Kidney epithelial cell (primary cell): ENCODE measurements around the gene ANTXR2. TPM values are rescaled to one million over a fixed set of nuclear protein-coding genes. Genes with fewer than 3 reads are reported as not detected.

Experiments used
- DNase-seq: peaks from one replicate; pipeline ENCODE4 v3.0.0-alpha.2; 2010; ENCODE audit warnings: low read depth
- H3K27me3 ChIP-seq: 2 replicates; pipeline ENCODE4 v1.6.0; 2011; ENCODE audit warnings: low read length; ENCODE audit not compliant: control insufficient read depth, insufficient read depth
- H3K36me3 ChIP-seq: 2 replicates; pipeline ENCODE4 v1.5.1; 2011; ENCODE audit warnings: low read length; ENCODE audit not compliant: control insufficient read depth, insufficient read depth
- H3K4me3 ChIP-seq: 2 replicates; pipeline ENCODE4 v1.5.1; 2011; ENCODE audit warnings: low read depth, mild to moderate bottlenecking, control low read depth, low read length
- CTCF ChIP-seq: IDR thresholded peaks from 2 replicates; pipeline ENCODE4 v1.5.1; 2011; ENCODE audit warnings: mild to moderate bottlenecking, moderate library complexity, low read length, control low read depth, inconsistent platforms; ENCODE audit not compliant: insufficient read depth, poor library complexity, severe bottlenecking
- total RNA-seq: library from RNA; depleted of rRNA; stranded (reverse); fragments of >200 nt; gene quantifications from 2 replicates; pipeline ENCODE4 v1.2.3, GENCODE V29; 2015

ANTXR2 gene
- total RNA-seq, 1 donor from 2014 or later = 32.7 TPM

GRCh38 chr4:80101792-80102116 lies 28.7 kb upstream of the ANTXR2 start:
- no peak for DNase-seq
- H3K4me3 ChIP-seq = no peak overlapping the region
- no peak for TF ChIP-seq CTCF
- no peaks in the 10 kb centered on the region for H3K36me3 ChIP-seq
- H3K27me3 ChIP-seq = no peaks in the 10 kb centered on the region

GRCh38 chr4:80101071-80101791 lies 28.2 kb upstream of the ANTXR2 start:
- no peak for DNase-seq
- Histone ChIP-seq H3K36me3 (no peaks in the 10 kb centered on the region), H3K4me3 (no peak overlapping the region), H3K27me3 (no peaks in the 10 kb centered on the region)
- no peak for TF ChIP-seq CTCF

GRCh38 chr4:80099671-80100070 lies 26.6 kb upstream of the ANTXR2 start:
- Histone ChIP-seq H3K36me3 (no peaks in the 10 kb centered on the region), H3K4me3 (no peak overlapping the region), H3K27me3 (no peaks in the 10 kb centered on the region)
- no peak for TF ChIP-seq CTCF
- DNase-seq = no peak

GRCh38 chr4:80098635-80099034 lies 25.6 kb upstream of the ANTXR2 start:
- TF ChIP-seq CTCF = no peak
- Histone ChIP-seq H3K36me3 (no peaks in the 10 kb centered on the region), H3K4me3 (no peak overlapping the region), H3K27me3 (no peaks in the 10 kb centered on the region)
- no peak for DNase-seq

GRCh38 chr4:80097400-80098177 lies 24.6 kb upstream of the ANTXR2 start:
- no peak for TF ChIP-seq CTCF
- H3K27me3 ChIP-seq = no peaks in the 10 kb centered on the region
- DNase-seq = no peak
- H3K36me3 ChIP-seq = no peaks in the 10 kb centered on the region
- H3K4me3 ChIP-seq = no peak overlapping the region
